EL (cell line): ENCODE results near the gene KRT81.
"Not testable (repeated sequence)": the region's sequence is repeated elsewhere in the genome, so short reads cannot be mapped to it uniquely, and the experiment has no call there.

Experiments
- DNase-seq: peaks from one replicate; pipeline ENCODE4 v3.0.0-alpha.2; 2016

The KRT81 gene

GRCh38 chr12:52270541-52271070 lies 20.7 kb downstream of the KRT81 start:
- no peak for DNase-seq

GRCh38 chr12:52268212-52268611 lies 23.1 kb downstream of the KRT81 start:
- peak; percentile 79 for DNase-seq

GRCh38 chr12:52267699-52268098 lies 23.6 kb downstream of the KRT81 start:
- no peak for DNase-seq

- DNase-seq, result no peak
Measured at GRCh38 chr12:52267266-52267665, 24.1 kb downstream of the KRT81 start.

- DNase-seq, result no peak
Measured at GRCh38 chr12:52266514-52266913, 24.8 kb downstream of the KRT81 start.

GRCh38 chr12:52264435-52264825 lies 26.9 kb downstream of the KRT81 start:
- DNase-seq, result no peak

- no peak for DNase-seq
Measured at GRCh38 chr12:52263761-52264434, 27.4 kb downstream of the KRT81 start.

GRCh38 chr12:52262286-52262685 lies 29.0 kb downstream of the KRT81 start:
- DNase-seq, result no peak

GRCh38 chr12:52261208-52261484 lies 30.2 kb downstream of the KRT81 start:
- DNase-seq, result no peak

- peak; percentile 30 for DNase-seq
Measured at GRCh38 chr12:52260361-52261207, 30.8 kb downstream of the KRT81 start.

- DNase-seq, result peak; percentile 29
Measured at GRCh38 chr12:52259657-52260243, 31.6 kb downstream of the KRT81 start.

GRCh38 chr12:52258335-52258901 lies 32.9 kb downstream of the KRT81 start:
- no peak for DNase-seq

- DNase-seq, result not testable (repeated sequence)
Measured at GRCh38 chr12:52257922-52258321, 33.4 kb downstream of the KRT81 start.

- no peak for DNase-seq
Measured at GRCh38 chr12:52257074-52257551, 34.2 kb downstream of the KRT81 start.

- no peak for DNase-seq
Measured at GRCh38 chr12:52256584-52256935, 34.8 kb downstream of the KRT81 start.

- DNase-seq, result no peak
Measured at GRCh38 chr12:52255926-52256583, 35.3 kb downstream of the KRT81 start.

- no peak for DNase-seq
Measured at GRCh38 chr12:52254965-52255751, 36.2 kb downstream of the KRT81 start.

- DNase-seq, result no peak
Measured at GRCh38 chr12:52254180-52254964, 37.0 kb downstream of the KRT81 start.

- DNase-seq, result no peak
Measured at GRCh38 chr12:52253391-52254179, 37.7 kb downstream of the KRT81 start.

- no peak for DNase-seq
Measured at GRCh38 chr12:52252728-52253343, 38.5 kb downstream of the KRT81 start.
